GM20000 (cell line): ENCODE results near the gene SELE.

ENCODE experiments used
- DNase-seq: peaks from one replicate; pipeline ENCODE4 v3.0.0; 2012; ENCODE audit warnings: low spot score
- TF ChIP-seq, protein P1 (sequence below): IDR thresholded peaks from 2 replicates; pipeline ENCODE4 v1.5.1; 2012; ENCODE audit warnings: mild to moderate bottlenecking, control low read depth; ENCODE audit errors: extremely low read depth, missing control alignments

SELE gene

GRCh38 chr1:169681140-169681539 is 52.7 kb downstream of the SELE start:
- DNase-seq = no peak
- TF ChIP-seq, protein P1, sequence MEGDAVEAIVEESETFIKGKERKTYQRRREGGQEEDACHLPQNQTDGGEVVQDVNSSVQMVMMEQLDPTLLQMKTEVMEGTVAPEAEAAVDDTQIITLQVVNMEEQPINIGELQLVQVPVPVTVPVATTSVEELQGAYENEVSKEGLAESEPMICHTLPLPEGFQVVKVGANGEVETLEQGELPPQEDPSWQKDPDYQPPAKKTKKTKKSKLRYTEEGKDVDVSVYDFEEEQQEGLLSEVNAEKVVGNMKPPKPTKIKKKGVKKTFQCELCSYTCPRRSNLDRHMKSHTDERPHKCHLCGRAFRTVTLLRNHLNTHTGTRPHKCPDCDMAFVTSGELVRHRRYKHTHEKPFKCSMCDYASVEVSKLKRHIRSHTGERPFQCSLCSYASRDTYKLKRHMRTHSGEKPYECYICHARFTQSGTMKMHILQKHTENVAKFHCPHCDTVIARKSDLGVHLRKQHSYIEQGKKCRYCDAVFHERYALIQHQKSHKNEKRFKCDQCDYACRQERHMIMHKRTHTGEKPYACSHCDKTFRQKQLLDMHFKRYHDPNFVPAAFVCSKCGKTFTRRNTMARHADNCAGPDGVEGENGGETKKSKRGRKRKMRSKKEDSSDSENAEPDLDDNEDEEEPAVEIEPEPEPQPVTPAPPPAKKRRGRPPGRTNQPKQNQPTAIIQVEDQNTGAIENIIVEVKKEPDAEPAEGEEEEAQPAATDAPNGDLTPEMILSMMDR = no peak

DNA sequence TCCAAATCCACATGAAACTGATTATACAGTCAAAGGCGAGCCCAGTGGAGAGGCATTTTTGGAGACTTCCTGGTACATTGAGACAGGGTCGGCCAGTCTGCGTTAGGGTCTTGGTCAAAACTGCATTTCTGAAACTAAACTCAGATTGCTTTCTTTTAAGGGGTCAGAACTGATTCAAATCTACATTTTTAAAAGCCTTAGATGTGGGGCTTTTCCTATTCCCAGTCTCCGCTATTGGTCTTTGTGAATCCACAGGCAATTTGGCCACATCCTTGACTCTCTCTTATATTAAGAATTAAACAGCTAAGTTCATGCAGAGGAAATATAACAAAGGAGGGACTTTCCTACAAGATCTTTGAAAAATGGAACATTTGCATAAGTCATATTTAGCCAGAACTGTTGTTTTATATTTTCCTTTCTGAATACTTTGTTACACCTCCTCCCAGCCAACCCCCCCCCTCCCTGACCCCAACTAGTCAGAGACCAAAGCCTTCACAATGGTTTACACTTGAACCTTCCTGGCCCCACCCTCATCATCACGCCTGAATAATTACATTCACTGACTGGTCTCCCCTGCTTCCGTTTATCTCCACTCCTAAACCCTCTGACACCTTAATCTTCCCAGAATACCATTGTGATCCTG is 53.4 kb downstream of the SELE start:
- DNase-seq = peak; percentile 56
- TF ChIP-seq, protein P1 = no peak

DNA sequence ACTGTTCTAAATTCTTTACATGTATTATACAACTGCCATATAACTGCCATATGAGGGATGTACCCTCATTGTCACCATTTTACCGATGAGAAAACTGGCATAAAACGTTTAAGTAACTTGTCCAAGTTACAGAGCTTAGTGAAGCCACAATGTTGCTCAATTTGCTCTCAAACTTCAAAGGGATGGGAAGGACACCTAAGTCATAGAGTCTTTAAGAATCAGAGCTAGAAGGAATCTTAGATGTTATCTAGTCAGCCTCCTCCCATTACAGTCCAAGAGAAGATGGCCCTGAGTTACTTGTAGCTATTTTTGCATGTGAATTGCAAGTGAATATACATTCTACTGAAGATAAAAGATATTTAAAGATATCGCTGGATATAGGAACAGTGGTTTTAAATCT is 54.2 kb downstream of the SELE start:
- DNase-seq = no peak
- TF ChIP-seq, protein P1 = no peak

GRCh38 chr1:169676001-169676400 is 57.9 kb downstream of the SELE start:
- DNase-seq = no peak
- TF ChIP-seq, protein P1 = no peak
